HG03520 (cell line): ENCODE measurements around the gene ZNF554.

ENCODE experiments used
- ATAC-seq: cut with Tn5 transposase; IDR thresholded peaks from one replicate; pipeline ENCODE4 v1.9.1; 2021; ENCODE audit warnings: mild to moderate bottlenecking, moderate library complexity; ENCODE audit not compliant: unreplicated experiment

Gene ZNF554

DNA sequence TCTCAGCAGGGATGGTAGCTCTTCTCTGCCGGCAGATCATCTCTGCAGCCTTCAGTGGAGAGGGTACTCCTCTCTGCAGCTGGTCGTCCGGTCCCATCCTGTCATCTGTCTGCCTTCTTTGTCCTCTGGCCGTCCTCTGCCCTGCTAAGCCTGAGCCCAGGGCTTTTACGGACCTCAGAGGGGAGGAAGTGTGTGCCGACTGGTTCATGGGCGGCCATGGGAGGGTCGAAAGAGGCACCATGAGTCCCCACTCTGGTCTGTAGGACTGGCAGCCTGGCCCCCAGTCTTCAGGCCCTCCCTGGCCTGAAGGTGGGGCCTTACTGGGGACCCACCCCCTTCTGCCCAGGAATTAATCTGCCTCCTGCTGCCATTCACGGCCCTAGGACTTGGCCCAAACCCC, 4.0 kb downstream of the ZNF554 start:
- ATAC-seq, result no peak

DNA sequence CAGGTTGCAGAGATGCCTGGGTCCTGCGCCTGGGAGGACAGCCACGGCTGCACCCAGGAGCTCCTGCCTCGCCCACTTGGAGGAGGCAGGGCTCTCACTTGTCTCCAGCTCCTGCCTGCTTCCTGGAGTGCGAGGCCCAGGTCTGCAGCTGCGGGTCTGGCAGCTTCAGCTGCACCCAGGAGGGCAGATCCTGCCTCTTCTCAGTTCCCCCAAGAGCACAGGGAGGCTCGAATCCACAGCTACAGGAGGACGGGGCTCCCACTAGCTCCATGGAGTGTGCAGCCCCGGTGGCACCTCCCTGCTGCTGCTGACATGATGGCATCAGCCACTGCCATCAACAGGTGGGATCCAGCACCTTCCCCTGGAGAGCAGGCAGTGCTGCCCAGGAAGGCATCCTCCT, 4.5 kb downstream of the ZNF554 start:
- ATAC-seq, result no peak

DNA sequence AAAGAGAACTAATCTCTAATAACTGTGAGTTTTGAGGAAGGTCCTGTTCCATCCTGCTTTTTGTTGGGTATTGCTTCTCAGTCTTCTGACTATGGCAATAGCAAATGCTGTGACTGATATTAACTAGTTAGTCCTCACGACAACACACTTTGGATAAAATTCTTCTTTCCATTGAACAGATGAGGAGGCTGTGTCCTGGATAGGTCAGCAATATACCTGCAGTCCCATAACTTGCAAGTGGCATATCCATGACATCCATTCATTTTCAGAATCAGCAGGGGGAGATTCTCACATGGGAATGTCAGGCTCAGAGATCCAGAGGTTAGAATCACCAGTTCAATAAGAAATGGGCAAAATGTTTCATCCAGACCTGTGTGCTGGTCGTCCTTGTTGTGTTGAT, 7.4 kb downstream of the ZNF554 start:
- no peak for ATAC-seq

DNA sequence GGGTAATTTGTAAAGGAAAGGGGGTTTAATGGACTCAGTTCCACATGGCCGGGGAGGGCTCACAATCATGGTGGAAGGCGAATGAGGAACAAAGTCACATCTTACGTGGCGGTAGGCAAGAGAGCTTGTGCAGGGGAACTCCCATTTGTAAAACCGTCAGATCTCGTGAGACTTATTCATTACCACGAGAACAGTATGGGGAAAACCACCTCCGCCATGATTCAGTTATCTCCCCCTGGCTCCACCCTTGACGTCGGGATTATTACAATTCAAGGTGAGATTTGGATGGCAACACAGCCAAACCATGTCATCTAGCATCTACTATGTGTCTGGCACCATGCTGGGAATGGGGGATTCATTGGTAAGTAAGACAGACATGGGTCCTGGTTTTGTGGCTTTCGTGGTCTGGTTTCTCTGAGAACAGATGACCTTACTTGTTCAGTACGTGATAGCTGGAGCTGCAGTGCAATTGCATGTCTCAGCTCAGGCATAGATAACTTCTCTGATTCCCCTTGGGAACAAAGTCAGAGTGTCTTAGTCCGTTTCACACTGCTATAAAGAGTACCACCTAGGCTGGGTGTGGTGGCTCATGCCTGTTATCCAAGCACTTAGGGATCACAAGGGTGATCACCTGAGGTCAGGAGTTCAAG, 8.3 kb downstream of the ZNF554 start:
- no peak for ATAC-seq

DNA sequence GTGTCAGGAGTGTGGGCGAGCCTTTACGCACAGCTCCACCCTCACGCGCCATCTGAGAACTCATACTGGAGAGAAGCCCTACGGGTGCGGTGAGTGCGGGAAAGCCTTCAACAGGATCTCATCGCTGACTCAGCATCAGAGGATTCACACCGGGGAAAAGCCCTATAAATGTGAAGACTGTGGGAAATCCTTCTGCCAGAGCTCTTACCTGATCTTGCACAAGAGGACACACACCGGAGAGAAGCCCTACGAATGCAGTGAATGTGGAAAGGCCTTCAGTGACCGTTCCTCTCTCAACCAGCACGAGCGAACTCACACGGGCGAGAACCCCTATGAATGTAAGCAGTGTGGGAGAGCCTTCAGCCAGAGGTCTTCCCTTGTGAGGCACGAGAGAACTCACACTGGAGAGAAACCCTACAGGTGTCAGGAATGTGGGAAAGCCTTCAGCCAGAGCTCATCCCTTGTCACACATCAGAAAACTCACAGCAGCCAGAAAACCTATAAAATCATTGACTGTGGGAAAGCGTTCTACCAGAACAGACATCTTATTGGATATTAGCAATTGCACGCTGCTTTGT, 14.7 kb downstream of the ZNF554 start:
- ATAC-seq, result no peak

DNA sequence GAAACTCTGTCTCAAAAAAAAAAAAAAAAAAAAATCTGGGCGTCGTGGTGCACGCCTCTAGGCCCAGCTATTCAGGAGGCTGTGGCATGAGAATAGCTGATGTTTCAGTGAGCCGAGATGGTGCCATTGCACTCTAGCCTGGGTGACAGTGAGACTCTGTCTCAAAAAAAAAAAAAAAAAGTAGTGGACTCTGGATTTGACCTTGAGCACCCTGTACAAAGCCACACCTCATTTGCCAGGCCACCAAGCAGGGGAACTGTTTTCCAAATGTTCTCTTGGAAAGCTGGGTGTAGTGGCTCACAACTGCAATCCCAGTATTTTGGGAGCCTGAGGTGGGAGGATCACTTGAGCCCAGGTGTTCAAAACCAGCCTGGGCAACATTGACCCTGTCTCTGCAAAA, 17.8 kb downstream of the ZNF554 start:
- no peak for ATAC-seq

DNA sequence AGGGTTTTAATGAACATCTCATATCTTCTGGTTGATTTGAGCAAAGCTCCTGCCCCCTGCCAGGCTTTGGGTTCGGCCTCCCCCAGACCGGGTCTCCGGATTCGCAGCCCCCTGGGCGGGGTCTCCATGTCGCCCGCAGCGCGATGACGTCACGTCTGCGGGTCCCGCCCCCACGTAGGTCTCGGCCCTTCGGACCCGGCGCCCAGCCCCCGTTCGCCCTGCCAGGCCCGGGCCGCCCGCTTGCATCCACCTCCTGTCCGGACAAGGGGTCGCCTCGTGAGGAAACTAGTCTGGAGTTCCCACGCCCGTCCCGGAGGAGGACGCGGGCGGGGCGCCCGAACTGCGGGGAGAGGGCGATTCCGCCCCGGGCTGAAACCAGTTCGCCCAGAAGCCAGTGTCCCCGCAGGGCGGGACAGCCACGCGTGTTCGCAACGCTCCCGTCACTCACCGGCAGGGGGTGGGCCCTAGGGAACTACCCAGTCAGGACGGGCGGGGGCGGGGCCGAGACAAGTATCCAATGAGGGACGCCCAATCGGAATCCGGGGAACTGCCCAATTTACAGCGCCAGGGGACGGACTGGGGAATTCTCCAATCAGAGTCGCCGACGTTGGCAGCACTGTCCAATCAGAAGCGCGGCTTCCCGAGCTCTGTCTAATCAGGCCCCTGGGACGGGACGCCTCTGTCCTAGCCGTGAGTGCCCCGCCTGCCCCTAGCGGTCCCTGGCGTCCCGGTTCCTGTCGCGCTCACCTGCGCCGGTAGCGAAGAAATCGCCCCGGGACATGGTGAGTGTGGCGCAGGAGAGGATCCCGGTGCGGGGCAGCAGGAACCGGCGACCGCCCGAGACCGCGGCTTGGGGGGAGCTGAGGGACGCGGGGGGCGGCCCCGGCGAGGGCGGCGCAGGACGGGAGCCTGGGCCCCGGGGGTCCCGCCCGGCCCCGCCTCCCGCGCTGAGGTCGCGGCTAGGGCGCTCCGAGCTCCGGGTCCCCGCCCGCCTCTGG, 21.4 kb downstream of the ZNF554 start, which contains the start of gene ZNF555:
TSS of gene ZNF555 (plus strand) at position 682 of the 998 bp plus-strand sequence. CDS start at position 780, 98 bp downstream.
- peak; percentile 87 for ATAC-seq

DNA sequence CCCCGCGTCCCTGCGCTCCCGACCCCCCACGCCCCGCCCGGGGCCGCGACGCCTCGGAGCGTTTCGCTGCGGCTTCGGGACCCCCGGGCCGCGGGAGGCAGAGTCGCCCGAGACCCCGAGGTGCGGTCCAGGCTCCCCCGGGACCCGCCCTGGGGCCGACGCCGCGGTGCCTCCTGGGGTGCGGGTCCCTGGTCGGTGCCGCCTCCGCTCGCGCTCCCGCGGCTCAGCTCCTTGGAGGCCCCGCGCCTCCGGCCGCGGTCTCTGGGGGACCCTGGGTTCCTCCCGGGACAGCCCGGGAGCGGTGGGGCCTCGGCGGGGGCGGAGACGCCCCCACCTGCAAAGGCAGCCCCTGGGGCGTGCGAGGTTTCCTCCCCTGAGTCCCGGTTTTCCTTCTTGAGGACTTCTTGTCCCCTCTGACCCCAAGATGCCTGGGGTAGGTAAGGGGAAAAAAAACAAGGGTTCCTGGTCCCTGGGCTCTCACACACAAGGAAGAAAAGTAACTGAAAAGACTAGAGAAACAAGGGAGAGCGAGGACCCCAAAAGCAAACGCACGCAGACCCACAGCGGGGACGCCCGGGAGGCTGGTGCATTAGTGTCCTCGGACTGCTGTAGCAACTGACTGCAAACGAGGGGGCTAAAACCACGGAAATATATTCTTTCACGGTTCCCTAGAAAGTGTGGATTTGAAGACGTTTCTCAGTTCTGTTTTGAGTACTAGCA, 22.3 kb downstream of the ZNF554 start:
- ATAC-seq, result peak; percentile 4

DNA sequence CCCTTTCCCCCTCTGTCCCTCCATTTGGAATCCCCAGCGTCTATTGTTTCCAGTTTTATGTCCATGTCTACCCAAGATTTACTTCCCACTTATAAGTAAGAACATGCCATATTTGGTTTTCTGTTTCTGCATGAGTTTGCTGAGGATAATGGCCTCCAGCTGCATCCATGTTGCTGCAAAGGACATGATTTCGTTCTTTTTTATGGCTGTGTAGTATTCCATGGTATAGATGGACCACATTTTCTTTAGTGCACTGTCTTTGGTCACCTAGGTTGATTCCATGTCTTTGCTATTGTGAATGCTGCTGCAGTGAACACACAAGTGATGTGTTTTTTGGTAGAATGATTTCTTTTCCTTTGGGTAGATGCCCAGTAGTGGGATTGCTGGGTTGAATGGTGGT, 25.4 kb downstream of the ZNF554 start:
- no peak for ATAC-seq

DNA sequence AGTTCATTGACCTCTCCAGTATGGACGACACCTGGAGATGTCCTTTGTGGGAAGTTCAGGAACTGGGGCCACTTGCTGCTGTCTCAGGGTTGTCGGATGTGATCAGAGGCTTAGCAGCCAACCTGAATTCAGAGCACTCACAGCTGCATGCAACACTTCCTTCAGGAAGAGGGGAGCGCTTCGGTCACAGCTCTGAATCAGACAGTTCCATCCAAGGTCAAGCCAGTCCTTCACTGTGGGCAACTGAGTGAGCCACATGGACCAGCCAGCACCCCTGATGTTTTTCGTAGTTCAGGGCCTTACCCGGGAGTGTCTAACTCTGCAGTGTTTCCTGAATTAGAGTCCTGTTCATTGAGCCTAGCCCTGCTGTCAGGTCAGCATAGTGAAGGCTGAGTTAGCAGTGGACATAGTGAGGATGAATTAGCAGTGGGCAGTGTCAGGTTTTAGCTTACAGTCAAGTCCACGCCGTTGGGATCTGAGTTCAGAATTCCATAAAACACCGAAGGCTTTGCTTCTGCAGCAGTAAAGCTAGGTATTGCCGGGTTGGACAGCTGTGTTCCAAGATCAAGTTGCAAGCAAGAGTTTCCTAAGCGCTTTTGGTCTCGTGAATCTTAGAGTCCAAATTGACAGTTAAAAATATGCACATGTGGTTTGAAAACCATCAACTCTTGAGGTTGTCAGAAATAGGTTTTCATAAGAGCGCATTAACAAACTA, 26.7 kb downstream of the ZNF554 start:
- no peak for ATAC-seq

DNA sequence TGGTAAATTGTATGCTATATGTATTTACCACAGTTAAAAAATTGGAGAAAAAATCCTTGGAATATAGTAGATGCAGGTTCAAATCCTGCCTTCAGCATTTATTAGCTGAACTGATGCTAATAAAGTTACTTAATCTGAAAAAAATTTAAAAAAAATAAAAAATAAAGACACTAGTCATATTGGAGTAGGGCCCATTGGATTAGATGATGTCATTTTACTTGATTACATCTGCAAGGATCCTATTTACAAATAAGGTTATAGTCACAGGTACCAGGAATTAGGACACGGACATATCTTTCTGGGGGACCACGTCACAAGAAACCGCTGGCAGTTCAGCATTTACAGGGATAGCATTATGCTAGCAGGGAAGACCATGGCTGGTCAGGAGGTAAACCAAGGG, 27.8 kb downstream of the ZNF554 start:
- no peak for ATAC-seq

DNA sequence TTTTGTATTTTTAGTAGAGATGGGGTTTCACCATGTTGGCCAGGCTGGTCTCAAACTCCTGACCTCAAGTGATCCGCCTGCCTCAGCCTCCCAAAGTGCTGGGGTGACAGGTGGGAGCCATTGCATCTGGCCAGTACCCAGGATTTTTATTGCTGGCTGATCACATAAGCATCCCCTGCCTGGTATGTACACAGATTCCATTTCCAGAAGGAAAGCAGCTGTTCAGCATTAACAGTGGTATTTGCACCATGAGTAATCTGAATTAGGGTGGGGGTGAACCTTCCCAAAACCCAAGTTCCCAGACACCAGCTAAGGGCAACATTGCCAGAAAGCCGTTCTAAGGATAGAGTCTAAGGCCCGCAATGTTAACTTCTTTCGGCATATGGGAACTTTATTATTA, 28.9 kb downstream of the ZNF554 start:
- ATAC-seq, result no peak

DNA sequence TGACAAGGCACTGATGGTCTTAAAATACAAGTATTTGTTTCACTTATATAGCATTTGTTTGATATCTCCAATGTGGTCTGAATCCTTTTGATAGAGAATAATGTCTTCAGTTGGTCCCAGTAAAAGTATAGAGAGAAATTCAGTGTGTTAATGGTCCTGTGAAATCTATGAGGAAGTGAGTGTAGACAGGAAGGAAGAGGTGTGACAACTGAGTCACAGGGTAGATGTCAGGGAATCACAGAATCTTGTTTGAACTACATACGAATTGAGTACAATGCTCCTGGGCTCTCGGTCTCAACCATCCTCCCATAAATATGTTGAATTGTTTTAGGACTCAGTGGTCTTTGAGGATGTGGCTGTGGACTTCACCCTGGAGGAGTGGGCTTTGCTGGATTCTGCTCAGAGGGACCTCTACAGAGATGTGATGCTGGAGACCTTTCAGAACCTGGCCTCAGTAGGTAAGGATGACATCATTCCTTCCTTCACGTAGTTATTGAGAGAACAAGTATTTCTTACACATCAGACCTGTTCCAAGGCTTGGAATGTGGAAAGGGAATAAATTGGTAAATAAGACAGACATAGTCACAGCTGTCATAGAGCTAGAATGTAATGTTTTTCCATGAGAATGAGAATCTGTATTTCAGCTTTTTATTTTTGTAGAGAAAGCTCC, 30.7 kb downstream of the ZNF554 start:
- ATAC-seq, result no peak

DNA sequence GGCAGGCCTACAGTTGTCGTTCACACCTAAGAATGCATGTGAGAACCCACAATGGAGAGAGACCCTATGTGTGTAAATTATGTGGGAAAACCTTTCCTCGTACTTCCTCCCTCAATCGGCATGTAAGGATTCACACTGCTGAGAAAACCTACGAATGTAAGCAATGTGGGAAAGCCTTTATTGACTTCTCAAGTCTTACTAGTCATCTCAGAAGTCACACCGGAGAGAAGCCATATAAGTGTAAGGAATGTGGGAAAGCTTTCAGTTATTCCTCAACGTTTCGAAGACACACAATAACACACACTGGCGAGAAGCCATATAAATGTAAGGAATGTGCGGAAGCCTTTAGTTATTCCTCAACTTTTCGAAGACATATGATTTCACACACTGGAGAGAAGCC, 32.9 kb downstream of the ZNF554 start:
- no peak for ATAC-seq

DNA sequence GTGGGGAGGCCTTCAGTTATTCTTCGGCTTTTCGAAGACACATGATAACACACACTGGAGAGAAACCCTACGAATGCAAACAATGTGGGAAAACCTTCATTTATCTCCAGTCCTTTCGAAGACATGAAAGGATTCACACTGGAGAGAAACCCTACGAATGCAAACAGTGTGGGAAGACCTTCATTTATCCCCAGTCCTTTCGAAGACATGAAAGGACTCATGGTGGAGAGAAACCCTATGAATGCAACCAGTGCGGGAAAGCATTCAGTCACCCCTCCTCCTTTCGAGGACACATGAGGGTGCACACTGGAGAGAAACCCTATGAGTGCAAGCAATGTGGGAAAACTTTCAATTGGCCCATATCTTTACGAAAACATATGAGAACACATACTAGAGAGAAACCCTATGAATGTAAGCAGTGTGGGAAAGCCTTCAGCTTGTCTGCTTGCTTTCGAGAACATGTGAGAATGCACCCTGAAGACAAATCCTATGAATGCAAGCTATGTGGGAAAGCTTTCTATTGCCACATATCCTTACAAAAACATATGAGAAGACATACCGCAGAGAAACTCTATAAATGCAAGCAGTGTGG, 33.4 kb downstream of the ZNF554 start:
- ATAC-seq, result no peak

DNA sequence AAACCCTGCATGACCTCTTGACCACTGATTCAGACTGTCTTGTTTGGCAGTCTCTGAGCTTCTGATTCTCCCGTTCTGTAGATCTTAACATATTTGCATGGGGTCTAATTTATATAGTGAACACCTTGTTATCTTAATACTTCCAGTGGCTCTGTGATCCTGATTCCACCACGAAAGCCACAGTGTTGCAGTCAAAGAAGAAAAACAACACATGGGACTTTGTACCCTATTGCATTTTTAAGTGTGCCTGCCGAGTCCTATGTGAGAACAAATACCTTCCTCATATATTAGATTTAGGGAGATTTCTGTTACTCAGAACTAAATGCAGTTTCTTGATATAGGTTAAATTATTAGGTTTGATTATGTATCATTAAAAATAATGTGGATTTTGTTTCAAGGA, 35.2 kb downstream of the ZNF554 start:
- no peak for ATAC-seq

DNA sequence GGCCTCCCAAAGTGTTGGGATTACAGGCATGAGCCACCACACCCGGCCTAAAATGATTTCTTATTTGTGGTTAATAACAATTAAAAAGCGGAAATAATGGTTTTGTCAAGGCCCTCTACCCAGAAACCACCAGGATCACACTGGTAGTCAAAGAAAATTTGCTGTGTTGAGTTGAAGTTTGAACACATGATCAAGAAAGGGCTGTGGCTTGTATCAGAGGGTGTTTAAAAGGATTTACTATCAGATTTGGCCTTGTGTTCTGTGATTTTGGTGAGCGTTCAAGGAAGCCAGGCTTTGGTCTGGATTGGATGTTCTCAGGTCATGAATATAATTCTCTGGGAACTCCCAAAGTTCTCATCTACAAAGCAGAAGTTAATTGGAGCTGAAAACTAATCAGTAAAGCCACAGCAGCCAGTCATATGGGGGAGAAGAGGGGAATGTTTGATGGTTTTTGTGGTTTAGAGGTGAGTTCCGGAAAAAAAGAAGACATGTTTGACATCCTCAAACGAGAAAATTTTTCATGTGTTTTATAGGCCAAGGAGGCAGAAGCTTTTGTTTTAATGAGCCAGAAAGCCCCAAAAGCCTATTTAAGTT, 36.9 kb downstream of the ZNF554 start:
- no peak for ATAC-seq

DNA sequence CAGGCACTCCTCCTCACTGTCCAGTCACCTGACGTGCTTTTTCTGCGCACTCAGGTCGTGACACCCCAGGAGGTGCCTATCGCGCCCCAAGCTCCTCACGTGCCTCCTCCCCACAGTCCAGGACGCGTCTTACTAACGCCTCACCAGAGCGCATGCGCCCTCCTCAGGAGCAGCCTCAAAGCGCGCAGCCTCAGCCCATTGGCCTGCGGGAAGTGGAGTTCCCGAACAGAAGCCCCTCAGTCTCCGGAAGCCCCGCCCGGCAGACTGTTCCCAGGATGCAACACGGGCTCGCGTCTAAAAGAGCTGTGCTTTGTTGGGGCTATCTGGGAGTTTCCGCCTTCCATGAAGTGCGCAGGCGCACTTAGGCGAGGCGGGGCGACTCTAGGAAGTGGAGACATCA, 39.2 kb downstream of the ZNF554 start:
- no peak for ATAC-seq

DNA sequence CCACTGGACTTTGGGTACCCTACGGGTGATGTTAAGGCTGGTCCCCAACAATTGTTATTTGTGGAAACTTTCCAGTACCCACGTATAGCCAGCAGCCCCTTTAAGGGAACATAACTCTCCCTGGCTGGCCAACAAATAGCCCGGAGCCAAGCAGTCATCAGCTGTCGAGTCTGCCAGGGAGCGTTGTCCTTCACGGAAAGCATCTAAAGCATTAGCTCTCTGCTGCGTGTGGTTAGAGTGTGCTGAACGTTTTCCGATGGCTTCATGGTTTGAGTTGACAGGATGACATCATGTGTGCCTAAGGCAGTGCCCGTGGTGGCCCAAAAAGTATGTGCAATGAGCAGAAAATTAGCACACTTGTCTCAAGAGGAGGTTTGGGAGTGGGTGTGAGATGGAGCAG, 44.1 kb downstream of the ZNF554 start:
- ATAC-seq, result no peak
